Measurements from ENCODE around the gene DUSP22. TPM values are rescaled to one million over a fixed set of nuclear protein-coding genes. Genes with fewer than 3 reads are reported as not detected.

Gene DUSP22
- total and polyA plus RNA-seq, 2 experiments from 2014 or later: 12.8 to 36.8 TPM

DNA sequence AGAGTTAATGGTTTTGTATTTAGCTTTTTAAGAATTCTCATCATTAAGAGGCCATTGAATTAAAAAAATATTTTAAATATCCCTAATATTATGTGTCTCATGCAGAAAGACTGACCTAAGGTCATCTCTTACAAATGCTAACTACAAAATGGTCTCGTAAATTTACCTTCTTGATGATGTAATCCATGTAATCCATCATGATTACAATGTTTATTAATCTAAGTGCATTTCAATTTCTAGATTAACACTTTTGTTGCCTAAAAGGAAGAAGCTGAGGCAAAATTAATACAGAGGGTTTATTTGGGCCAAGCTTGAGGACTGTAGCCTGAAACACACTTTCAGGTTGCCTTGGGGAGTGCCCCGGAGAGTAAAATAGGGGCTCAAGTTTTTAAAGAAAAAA, 18.4 kb downstream of the DUSP22 start:
- Histone ChIP-seq H3K27ac (ENCODE audit: low read depth) (no peak overlapping the region), H3K4me3 (no peak overlapping the region), H3K4me1 (ENCODE audit: insufficient read depth) (peaks cover 15% of the 10 kb centered on the region; the same call in 1 of the 2 replicates), H3K27me3 (ENCODE audit: insufficient read depth) (no peaks in the 10 kb centered on the region), H3K9me2 (ENCODE audit: insufficient read depth) (0 out of 2 replicates have a peak, but pooled peaks cover 3% of the 10 kb centered on the region), H2AFZ (no peak overlapping the region), H3K79me2 (replicated peaks; ENCODE audit: insufficient read depth) (no peaks in the 10 kb centered on the region), H3F3A (replicated peaks; ENCODE audit: low read depth) (no peaks in the 10 kb centered on the region), H4K20me1 (replicated peaks; ENCODE audit: insufficient read depth) (no peaks in the 10 kb centered on the region; the same call in 1 of the 2 replicates), H3K4me2 (no peak overlapping the region), H3K36me3 (ENCODE audit: insufficient read depth) (peaks cover 12% of the 10 kb centered on the region; the same call in 1 of the 2 replicates)
- ATAC-seq (no peak), DNase-seq (ENCODE audit: low spot score) (no peak)
- Mint-ChIP-seq H3K27me3 (ENCODE audit: insufficient read depth, low read depth, poor library complexity) (peaks cover 4% of the 10 kb centered on the region), H3K27ac (no peak overlapping the region), H3K4me1 (peaks cover 10% of the 10 kb centered on the region), H3K9me3 (no peaks in the 10 kb centered on the region; the same call in 1 of the 3 replicates), H3K4me3 (no peak overlapping the region), H3K36me3 (ENCODE audit: low read depth) (peaks cover 29% of the 10 kb centered on the region)
- TF ChIP-seq ZNF114 (CRISPR knock-in tag; IDR thresholded peaks at IDR 0.05) (no peak), ZNF331 (CRISPR knock-in tag; IDR thresholded peaks at IDR 0.05; ENCODE audit: low read depth) (no peak)
- TF ChIP-seq, protein P1, sequence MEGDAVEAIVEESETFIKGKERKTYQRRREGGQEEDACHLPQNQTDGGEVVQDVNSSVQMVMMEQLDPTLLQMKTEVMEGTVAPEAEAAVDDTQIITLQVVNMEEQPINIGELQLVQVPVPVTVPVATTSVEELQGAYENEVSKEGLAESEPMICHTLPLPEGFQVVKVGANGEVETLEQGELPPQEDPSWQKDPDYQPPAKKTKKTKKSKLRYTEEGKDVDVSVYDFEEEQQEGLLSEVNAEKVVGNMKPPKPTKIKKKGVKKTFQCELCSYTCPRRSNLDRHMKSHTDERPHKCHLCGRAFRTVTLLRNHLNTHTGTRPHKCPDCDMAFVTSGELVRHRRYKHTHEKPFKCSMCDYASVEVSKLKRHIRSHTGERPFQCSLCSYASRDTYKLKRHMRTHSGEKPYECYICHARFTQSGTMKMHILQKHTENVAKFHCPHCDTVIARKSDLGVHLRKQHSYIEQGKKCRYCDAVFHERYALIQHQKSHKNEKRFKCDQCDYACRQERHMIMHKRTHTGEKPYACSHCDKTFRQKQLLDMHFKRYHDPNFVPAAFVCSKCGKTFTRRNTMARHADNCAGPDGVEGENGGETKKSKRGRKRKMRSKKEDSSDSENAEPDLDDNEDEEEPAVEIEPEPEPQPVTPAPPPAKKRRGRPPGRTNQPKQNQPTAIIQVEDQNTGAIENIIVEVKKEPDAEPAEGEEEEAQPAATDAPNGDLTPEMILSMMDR (conservative IDR thresholded peaks at IDR 0.05; ENCODE audit: low read depth in 2 of 2): no peak
- TF ChIP-seq, protein P2, sequence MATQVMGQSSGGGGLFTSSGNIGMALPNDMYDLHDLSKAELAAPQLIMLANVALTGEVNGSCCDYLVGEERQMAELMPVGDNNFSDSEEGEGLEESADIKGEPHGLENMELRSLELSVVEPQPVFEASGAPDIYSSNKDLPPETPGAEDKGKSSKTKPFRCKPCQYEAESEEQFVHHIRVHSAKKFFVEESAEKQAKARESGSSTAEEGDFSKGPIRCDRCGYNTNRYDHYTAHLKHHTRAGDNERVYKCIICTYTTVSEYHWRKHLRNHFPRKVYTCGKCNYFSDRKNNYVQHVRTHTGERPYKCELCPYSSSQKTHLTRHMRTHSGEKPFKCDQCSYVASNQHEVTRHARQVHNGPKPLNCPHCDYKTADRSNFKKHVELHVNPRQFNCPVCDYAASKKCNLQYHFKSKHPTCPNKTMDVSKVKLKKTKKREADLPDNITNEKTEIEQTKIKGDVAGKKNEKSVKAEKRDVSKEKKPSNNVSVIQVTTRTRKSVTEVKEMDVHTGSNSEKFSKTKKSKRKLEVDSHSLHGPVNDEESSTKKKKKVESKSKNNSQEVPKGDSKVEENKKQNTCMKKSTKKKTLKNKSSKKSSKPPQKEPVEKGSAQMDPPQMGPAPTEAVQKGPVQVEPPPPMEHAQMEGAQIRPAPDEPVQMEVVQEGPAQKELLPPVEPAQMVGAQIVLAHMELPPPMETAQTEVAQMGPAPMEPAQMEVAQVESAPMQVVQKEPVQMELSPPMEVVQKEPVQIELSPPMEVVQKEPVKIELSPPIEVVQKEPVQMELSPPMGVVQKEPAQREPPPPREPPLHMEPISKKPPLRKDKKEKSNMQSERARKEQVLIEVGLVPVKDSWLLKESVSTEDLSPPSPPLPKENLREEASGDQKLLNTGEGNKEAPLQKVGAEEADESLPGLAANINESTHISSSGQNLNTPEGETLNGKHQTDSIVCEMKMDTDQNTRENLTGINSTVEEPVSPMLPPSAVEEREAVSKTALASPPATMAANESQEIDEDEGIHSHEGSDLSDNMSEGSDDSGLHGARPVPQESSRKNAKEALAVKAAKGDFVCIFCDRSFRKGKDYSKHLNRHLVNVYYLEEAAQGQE (IDR thresholded peaks at IDR 0.05; ENCODE audit: unreplicated experiment): no peak

DNA sequence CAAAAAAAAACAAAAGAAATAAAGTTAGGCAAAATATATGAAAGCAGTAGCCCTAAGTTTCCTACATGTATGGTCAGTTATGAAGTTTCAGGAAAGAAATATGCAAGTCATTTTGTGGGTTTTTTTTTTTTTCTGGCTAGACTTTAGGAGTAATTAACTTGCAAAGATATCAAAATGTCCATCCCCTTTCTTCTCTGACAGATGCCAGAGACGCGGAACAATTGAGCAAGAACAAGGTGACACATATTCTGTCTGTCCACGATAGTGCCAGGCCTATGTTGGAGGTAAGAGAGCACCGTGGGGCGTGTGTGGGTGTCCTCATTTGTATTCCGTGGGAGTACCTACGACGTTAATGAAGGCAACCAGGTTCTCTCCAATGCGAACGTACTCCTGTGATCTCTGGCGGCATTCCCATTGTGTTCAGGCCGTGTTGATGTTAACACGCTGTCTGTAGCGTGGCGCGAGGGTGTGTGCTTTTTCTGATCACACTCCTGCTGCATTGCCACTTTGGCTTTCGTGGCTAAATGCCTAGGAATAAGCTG, 19.5 kb downstream of the DUSP22 start:
- no peaks in the 10 kb centered on the region; the same call in 1 of the 3 replicates for H3K9me3 Mint-ChIP-seq
- Histone ChIP-seq H3K4me3 (no peak overlapping the region), H3K79me2 (replicated peaks; ENCODE audit: insufficient read depth) (no peaks in the 10 kb centered on the region), H3K9me2 (ENCODE audit: insufficient read depth) (0 out of 2 replicates have a peak, but pooled peaks cover 3% of the 10 kb centered on the region), H2AFZ (no peak overlapping the region), H3K4me2 (no peak overlapping the region), H3K36me3 (ENCODE audit: insufficient read depth) (peaks cover 12% of the 10 kb centered on the region; the same call in 1 of the 2 replicates), H4K20me1 (replicated peaks; ENCODE audit: insufficient read depth) (no peaks in the 10 kb centered on the region; the same call in 1 of the 2 replicates), H3K4me1 (ENCODE audit: insufficient read depth) (peaks cover 15% of the 10 kb centered on the region; the same call in 1 of the 2 replicates), H3K27ac (ENCODE audit: low read depth) (no peak overlapping the region), H3F3A (replicated peaks; ENCODE audit: low read depth) (no peaks in the 10 kb centered on the region), H3K27me3 (ENCODE audit: insufficient read depth) (no peaks in the 10 kb centered on the region)
- H3K27ac Mint-ChIP-seq: no peak overlapping the region
- H3K4me3 Mint-ChIP-seq: no peak overlapping the region
- ATAC-seq (no peak), DNase-seq (ENCODE audit: low spot score) (no peak)
- peaks cover 10% of the 10 kb centered on the region for H3K4me1 Mint-ChIP-seq
- peaks cover 29% of the 10 kb centered on the region for H3K36me3 Mint-ChIP-seq (ENCODE audit: low read depth)
- H3K27me3 Mint-ChIP-seq (ENCODE audit: insufficient read depth, low read depth, poor library complexity): peaks cover 4% of the 10 kb centered on the region
- TF ChIP-seq ZNF114 (CRISPR knock-in tag; IDR thresholded peaks at IDR 0.05) (no peak), STAT1 (IDR thresholded peaks at IDR 0.05; ENCODE audit: unreplicated experiment) (no peak), NANOG (IDR thresholded peaks at IDR 0.05; ENCODE audit: borderline replicate concordance) (no peak), JUNB (IDR thresholded peaks at IDR 0.05; ENCODE audit: unreplicated experiment) (no peak), EZH2 (IDR thresholded peaks at IDR 0.05; ENCODE audit: low read depth, unreplicated experiment) (no peak), ZNF331 (CRISPR knock-in tag; IDR thresholded peaks at IDR 0.05; ENCODE audit: low read depth) (no peak)
- TF ChIP-seq, protein P1 (conservative IDR thresholded peaks at IDR 0.05; ENCODE audit: low read depth in 2 of 2): no peak
- TF ChIP-seq, protein P3, sequence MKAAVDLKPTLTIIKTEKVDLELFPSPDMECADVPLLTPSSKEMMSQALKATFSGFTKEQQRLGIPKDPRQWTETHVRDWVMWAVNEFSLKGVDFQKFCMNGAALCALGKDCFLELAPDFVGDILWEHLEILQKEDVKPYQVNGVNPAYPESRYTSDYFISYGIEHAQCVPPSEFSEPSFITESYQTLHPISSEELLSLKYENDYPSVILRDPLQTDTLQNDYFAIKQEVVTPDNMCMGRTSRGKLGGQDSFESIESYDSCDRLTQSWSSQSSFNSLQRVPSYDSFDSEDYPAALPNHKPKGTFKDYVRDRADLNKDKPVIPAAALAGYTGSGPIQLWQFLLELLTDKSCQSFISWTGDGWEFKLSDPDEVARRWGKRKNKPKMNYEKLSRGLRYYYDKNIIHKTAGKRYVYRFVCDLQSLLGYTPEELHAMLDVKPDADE (IDR thresholded peaks at IDR 0.05): no peak
- TF ChIP-seq, protein P2 (IDR thresholded peaks at IDR 0.05; ENCODE audit: unreplicated experiment): no peak
